ENCODE data around the gene COL6A2. TPM values are rescaled to one million over a fixed set of nuclear protein-coding genes. Genes with fewer than 3 reads are reported as not detected.
A peak's percentile ranks its signal among the peaks of the same experiment; 100 is the strongest.

The COL6A2 gene
- total RNA-seq, 1 experiment from 2014 or later, result 129 TPM

DNA sequence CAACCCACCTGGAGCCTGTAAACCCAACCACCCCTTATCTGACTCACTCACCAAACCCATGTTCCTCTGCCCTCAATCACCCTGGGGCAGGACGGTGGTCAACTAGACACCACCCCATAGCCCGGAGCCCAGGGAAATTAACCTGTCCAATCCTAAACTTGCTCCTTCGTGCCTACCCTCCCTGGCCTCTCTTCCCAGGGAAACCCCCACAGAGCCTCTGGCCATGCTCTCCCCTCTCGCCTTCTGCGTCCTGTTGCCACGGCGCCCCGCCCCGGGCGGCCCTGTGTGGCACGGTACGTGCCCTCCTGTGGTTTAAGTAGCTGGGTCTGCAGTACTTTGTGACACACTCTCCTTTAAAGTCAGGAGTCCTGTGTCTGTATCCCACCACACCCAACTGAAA lies 61.5 kb downstream of the COL6A2 start:
- Histone ChIP-seq H3K56ac (ENCODE audit: insufficient read length, low read depth, low read length) (no peak overlapping the region), H3K23me2 (ENCODE audit: insufficient read length, low read depth, low read length, poor library complexity, severe bottlenecking) (no peaks in the 10 kb centered on the region), H4K91ac (ENCODE audit: insufficient read length, low read depth, low read length) (no peak overlapping the region), H3K79me2 (ENCODE audit: insufficient read depth, low read length) (no peaks in the 10 kb centered on the region), H3K23ac (ENCODE audit: insufficient read length, low read depth, low read length) (no peak overlapping the region), H2AFZ (ENCODE audit: low read length) (no peak overlapping the region), H2BK20ac (ENCODE audit: low read depth, low read length, poor library complexity, severe bottlenecking) (no peak overlapping the region), H3K18ac (ENCODE audit: insufficient read length, low read depth, low read length) (no peak overlapping the region), H2BK120ac (ENCODE audit: low read depth, low read length, poor library complexity, severe bottlenecking) (no peak overlapping the region), H3K4ac (ENCODE audit: low read depth, low read length) (no peak overlapping the region), H3T11ph (ENCODE audit: low read length) (no peak overlapping the region), H2BK12ac (ENCODE audit: insufficient read length, low read depth, low read length) (no peak overlapping the region), H2BK15ac (ENCODE audit: low read depth, low read length) (no peak overlapping the region), H3K4me1 (ENCODE audit: insufficient read depth, low read length) (no peaks in the 10 kb centered on the region), H3K9ac (ENCODE audit: extremely low read depth, insufficient read length, low read length) (no peak overlapping the region), H3K79me1 (ENCODE audit: insufficient read depth, low read depth, low read length, poor library complexity, severe bottlenecking) (no peaks in the 10 kb centered on the region), H3K9me3 (ENCODE audit: control insufficient read depth, low read depth, low read length) (no peaks in the 10 kb centered on the region), H4K5ac (ENCODE audit: insufficient read length, low read depth, low read length) (no peak overlapping the region), H3K27ac (ENCODE audit: insufficient read length, low read depth, low read length) (no peak overlapping the region), H4K8ac (replicated peaks; ENCODE audit: insufficient read length, low read depth, low read length) (no peak overlapping the region), H2AK5ac (ENCODE audit: insufficient read length, low read length) (no peak overlapping the region), H3K27me3 (ENCODE audit: insufficient read depth, low read length) (no peaks in the 10 kb centered on the region), H3K4me2 (ENCODE audit: insufficient read depth, insufficient read length, low read length) (no peak overlapping the region), H3K14ac (ENCODE audit: insufficient read depth, low read length) (no peak overlapping the region), H2BK5ac (ENCODE audit: insufficient read length, low read length) (no peak overlapping the region), H4K20me1 (ENCODE audit: control insufficient read depth, insufficient read depth, insufficient read length) (no peaks in the 10 kb centered on the region)
- peaks cover 15 to 32% of the 10 kb centered on the region in 2 experiments for H3K9me3 Mint-ChIP-seq
- WGBS (ENCODE audit: extremely low coverage, insufficient read length, low lambda C conversion rate), result no CpG with 5 or more reads among the region's 12 CpGs
- H3K27me3 Mint-ChIP-seq (ENCODE audit: low read depth), result no peaks in the 10 kb centered on the region
- H3K36me3 Mint-ChIP-seq (ENCODE audit: insufficient read depth in 1 of 3, low read depth in 3 of 3), result peaks cover 31 to 41% (median 31%) of the 10 kb centered on the region in 3 experiments
- DNase-seq, result peak; percentile 13
- H3K4me1 Mint-ChIP-seq, result no peaks in the 10 kb centered on the region
- no peak overlapping the region for H3K4me3 Mint-ChIP-seq
- TF ChIP-seq, protein P1, sequence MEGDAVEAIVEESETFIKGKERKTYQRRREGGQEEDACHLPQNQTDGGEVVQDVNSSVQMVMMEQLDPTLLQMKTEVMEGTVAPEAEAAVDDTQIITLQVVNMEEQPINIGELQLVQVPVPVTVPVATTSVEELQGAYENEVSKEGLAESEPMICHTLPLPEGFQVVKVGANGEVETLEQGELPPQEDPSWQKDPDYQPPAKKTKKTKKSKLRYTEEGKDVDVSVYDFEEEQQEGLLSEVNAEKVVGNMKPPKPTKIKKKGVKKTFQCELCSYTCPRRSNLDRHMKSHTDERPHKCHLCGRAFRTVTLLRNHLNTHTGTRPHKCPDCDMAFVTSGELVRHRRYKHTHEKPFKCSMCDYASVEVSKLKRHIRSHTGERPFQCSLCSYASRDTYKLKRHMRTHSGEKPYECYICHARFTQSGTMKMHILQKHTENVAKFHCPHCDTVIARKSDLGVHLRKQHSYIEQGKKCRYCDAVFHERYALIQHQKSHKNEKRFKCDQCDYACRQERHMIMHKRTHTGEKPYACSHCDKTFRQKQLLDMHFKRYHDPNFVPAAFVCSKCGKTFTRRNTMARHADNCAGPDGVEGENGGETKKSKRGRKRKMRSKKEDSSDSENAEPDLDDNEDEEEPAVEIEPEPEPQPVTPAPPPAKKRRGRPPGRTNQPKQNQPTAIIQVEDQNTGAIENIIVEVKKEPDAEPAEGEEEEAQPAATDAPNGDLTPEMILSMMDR (conservative IDR thresholded peaks at IDR 0.05), result no peak
- H3K27ac Mint-ChIP-seq, result peak overlapping the region in 1 of 3 experiments; percentile 48; a peak in 1 of 7 replicates

Data from H9 (cell line).